GM18907 (cell line): ENCODE results near the gene TMEM181.

Experiments used
- ATAC-seq: cut with Tn5 transposase; IDR thresholded peaks from one replicate; pipeline ENCODE4 v1.9.1; 2021; ENCODE audit warnings: mild to moderate bottlenecking, moderate library complexity; ENCODE audit not compliant: unreplicated experiment

Gene TMEM181

GRCh38 chr6:158561321-158561884 is 1.5 kb downstream of the TMEM181 start:
- ATAC-seq, result no peak

GRCh38 chr6:158561938-158562337 is 2.0 kb downstream of the TMEM181 start:
- no peak for ATAC-seq

- no peak for ATAC-seq
Observed at GRCh38 chr6:158564243-158565121, 4.6 kb downstream of the TMEM181 start.

GRCh38 chr6:158565122-158565429 is 5.2 kb downstream of the TMEM181 start:
- no peak for ATAC-seq

- no peak for ATAC-seq
Observed at GRCh38 chr6:158565482-158566040, 5.7 kb downstream of the TMEM181 start.

- ATAC-seq, result no peak
Observed at GRCh38 chr6:158566207-158566818, 6.4 kb downstream of the TMEM181 start.

- ATAC-seq, result no peak
Observed at GRCh38 chr6:158567152-158567551, 7.3 kb downstream of the TMEM181 start.

- ATAC-seq, result no peak
Observed at GRCh38 chr6:158567871-158568401, 8.0 kb downstream of the TMEM181 start.

DNA sequence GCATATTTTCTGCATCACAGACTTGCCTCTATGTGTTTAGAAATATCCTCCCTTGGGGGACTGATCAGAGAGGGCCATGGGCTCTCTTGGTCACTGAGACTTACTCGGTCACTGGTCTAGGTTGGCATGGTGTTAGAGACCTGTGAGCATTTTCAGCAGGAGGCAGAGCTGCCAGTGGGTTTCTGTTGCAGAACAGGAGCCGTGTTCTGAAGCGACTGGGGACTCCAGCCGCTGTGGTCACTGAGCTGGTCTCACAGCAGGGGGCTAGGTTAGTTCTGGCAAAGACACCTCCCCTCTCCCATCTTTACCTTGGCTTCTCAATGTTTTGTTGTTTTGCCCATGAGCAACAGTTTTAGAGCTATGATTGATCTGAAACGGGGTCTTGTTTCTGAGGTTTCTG is 8.7 kb downstream of the TMEM181 start:
- no peak for ATAC-seq

DNA sequence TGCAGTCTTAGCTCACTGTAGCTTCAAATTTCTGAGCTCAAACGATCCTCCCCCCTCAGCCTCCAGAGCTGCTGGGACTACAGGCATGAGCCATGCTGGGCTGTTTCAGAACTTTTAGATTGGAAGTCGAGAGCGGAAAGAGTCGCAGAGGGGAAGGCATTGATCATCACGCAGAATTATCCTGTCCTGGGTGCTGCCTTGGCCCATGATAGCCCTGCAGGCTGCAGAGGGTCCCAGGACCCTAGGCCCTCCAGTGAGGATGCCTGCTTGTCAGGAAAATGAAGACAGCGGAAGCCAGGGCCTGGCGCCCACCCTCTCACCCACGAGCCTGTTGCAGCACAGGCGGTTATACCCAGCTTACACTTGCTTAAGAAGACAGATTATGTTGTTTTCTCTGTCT is 9.1 kb downstream of the TMEM181 start:
- ATAC-seq, result no peak

GRCh38 chr6:158570681-158570962 is 10.7 kb downstream of the TMEM181 start:
- ATAC-seq, result no peak

- ATAC-seq, result no peak
Observed at GRCh38 chr6:158571826-158572652, 12.1 kb downstream of the TMEM181 start.

DNA sequence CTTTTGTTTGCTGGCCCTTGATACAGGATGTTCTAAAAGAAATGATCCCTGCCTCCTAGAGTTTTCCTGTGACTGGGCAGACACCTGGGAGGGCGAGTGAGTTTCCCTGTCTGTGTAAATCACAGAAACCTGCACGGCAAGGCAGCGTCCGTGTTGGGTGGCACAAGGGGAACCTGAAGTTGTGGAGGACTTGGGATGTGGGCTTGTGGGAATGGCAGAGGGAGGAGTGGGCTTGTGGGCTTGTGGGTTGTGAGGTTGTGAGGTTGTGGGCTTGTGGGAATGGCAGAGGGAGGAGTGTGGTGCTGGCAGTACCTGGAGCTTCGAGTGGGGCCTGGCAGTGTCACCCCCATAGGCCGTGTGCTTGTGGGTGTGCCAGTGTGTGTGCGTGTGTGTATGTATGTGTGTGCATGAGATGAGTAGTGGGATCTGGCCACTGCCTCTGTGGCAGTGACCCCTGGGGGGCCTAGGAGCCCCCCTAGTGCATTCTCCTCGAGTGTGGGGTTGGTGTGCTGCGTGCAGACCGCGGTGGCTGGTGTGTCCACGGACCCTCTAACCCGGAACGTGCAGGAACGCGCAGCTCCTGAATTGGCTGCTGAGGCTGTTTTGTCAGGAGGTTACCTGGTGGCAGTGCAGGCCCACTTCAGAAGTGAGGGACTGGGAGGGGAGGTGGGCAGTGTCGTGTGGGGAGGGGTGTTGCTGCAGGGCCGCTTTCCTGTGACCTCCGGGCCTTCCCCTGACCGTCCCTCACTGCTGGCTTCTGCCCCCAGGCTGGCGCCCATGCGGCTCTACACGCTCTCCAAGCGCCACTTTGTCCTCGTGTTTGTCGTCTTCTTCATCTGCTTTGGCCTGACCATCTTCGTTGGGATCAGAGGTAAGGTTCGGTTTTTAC is 13.0 kb downstream of the TMEM181 start:
- no peak for ATAC-seq

DNA sequence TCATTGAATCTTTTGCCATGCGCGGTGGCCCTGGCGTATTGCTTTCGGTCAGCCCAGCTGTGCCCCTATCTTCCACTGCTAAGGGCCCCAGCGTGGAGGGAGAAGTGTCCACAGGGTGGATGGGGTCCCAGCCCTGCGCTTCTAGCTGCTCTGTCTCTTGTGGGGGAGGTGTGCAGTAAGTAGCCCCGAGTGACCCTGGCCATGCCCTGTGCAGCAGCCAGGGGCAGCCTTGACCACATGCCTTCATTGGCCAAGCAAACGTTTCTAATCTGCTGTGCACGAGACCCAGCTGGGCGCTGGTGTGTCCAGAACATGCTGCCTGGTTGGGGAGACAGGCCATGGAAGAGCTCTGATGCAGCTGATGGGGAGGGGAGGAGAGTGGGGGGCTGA is 13.6 kb downstream of the TMEM181 start:
- no peak for ATAC-seq

- no peak for ATAC-seq
Observed at GRCh38 chr6:158574800-158575199, 14.9 kb downstream of the TMEM181 start.

DNA sequence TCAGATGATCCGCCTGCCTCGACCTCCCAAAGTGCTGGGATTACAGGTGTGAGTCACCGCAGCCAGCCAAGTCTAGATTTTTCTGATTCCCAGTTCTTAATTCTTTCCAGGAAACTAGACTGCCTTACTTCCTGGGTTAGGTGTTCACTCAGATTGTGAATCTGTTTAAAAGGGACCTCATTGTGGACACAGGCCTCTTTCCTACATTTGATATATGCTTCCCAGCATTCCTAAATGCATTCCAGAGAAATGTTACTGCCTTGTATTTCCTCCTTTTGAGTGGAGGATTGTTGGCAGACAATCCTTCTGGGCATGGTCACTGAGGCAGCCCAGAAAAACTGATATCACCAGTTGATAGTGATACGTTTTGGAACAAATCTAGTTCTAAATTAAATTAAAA is 15.7 kb downstream of the TMEM181 start:
- no peak for ATAC-seq

GRCh38 chr6:158584236-158584651 is 24.4 kb downstream of the TMEM181 start:
- no peak for ATAC-seq

DNA sequence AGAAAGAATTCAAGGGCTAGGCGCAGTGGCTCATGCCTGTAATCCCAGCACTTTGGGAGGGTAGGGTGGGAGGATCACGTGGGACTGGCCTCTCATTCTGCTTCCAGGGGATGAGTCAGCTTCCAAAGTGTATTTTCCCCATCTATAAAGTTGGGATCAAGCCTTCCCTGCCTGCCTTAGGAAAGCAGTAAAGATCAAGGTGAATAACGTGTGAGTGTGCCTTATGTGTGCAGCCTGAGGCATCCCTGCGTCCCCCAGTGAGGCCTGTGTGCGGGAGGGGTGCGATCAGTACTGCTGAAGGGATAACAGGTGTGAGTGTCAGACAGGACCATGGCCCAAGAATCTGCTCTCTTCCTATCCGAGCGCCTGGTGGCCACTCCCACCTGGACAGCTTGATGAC is 26.8 kb downstream of the TMEM181 start:
- no peak for ATAC-seq

- ATAC-seq, result no peak
Observed at GRCh38 chr6:158589366-158589765, 29.5 kb downstream of the TMEM181 start.
